GM21576 (cell line): ENCODE data around the gene NRDC.
"Not testable (repeated sequence)": the region's sequence is repeated elsewhere in the genome, so short reads cannot be mapped to it uniquely, and the experiment has no call there.

ENCODE experiments used
- ATAC-seq: cut with Tn5 transposase; IDR thresholded peaks from one replicate; pipeline ENCODE4 v1.9.1; 2021; ENCODE audit warnings: mild to moderate bottlenecking, moderate library complexity; ENCODE audit not compliant: unreplicated experiment

NRDC gene

GRCh38 chr1:51843948-51844347, 34.6 kb downstream of the NRDC start:
- ATAC-seq, result no peak

GRCh38 chr1:51842261-51842660, 36.3 kb downstream of the NRDC start:
- no peak for ATAC-seq

- ATAC-seq, result no peak
These were observed 37.6 kb downstream of the NRDC start for GRCh38 chr1:51840743-51841461.

DNA sequence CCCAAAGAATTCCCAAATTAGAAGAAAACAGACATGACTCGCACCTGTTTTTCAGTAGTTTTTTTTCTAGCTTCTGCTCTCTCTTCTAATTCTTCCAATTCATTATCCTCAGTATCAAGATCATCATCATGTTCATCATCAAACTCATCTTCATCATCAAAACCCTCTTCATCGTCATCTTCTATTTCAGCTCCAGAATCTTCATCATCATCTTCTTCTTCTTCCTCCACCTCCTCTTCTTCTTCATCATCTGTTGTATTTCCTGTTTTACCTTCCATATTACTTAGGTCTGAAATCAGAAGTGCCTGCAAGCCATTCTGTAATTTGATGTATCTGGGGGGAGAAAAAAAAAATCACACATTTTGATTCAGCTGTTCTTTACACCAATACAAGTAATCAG, 38.3 kb downstream of the NRDC start:
- ATAC-seq, result no peak

- no peak for ATAC-seq
These were observed 39.4 kb downstream of the NRDC start for GRCh38 chr1:51839094-51839493.

- ATAC-seq, result no peak
These were observed 41.3 kb downstream of the NRDC start for GRCh38 chr1:51837243-51837642.

- ATAC-seq, result no peak
These were observed 44.8 kb downstream of the NRDC start for GRCh38 chr1:51833700-51834099.

DNA sequence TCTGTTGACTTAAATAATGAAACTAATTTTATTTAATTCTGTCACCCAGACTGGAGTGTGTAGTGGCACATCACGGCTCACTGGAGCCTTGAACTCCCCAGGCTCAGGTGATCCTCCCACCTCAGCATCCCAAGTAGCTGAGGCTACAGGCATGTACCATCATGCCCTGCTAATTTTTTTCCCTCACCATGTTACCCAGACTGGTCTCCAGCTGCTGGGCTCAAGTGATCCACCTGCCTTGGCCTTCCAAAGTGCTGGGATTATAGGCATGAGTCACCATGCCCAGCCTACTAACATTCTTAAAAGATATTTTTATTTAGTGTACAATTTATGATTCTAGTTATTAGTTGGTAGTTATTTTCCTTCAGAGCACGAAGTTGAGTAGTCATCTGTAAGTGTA, 49.5 kb downstream of the NRDC start:
- ATAC-seq, result no peak

GRCh38 chr1:51819810-51820209, 58.7 kb downstream of the NRDC start:
- no peak for ATAC-seq

DNA sequence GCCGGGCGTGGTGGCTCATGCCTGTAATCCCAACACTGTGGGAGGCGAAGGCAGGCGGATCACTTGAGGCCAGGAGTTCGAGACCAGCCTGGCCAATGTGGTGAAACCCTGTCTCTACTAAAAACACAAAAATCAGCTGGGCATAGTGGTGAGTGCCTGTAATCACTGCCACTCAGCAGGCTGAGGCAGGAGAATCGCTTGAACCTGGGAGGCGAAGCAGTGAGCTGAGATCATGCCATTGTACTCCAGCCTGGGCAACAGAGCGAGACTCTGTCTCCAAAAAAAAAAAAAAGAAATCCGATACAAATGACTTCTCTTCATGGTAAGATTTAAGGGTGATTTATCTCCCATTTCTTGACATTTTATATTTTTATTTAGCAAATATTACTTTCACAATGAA, 59.5 kb downstream of the NRDC start:
- ATAC-seq, result not testable (repeated sequence)

DNA sequence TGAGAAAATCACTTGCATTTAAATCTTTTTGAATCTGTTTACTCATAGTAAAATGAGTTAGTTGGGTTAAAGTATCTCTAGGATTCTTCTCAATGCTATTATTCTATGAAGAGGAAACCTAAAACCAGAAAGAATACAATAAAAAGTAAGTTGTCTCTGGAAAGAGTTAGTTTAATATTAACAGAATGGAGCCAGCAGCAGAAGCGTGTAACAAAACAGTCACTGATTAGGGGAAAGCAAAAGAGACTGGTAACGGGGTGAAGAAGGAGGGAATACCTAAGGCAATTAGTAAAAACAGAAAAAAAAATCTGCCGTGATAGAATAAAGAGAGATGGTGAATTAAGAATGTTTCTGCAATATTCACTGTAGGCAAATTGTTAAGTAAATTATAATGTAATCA, 60.0 kb downstream of the NRDC start:
- no peak for ATAC-seq

- ATAC-seq, result no peak
These were observed 64.0 kb downstream of the NRDC start for GRCh38 chr1:51814513-51814912.

DNA sequence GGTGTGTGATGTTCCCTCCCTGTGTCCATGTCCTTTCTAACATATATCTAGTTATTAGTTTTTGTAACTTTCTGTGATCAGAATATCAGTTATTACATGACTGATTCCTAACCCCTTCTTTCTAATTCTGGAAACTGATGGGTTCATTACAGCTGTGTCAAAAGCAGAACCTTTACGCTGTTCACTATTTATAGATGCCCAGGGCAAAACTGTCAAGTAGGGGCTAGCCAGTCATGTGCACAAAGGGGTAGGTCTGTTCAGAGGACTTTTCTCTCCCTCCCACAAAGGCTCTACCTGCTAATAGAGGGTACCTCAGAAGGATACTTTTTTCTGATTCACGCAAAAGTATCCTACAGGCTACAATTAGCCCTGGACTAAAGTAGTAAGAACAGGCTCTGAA, 79.2 kb downstream of the NRDC start:
- ATAC-seq, result no peak

DNA sequence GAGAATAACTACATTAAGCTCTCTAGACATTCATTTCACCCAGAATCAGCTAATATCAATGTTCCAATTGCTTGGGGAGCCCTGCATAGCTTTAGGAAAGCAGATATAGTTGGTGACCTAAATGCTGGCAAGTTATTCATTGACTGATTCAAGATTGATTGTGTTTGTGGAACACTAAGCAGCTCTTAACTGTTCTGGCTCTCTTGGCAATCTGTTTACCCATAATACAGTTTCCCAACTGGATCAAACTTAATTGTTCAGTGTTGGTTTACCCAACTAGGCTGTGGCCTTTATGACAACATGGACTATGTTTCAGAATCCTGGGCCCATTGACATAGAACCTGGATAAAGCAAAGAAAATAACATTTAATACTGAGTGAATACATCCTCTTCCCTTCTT, 83.7 kb downstream of the NRDC start:
- ATAC-seq, result no peak

GRCh38 chr1:51794260-51794659, 84.3 kb downstream of the NRDC start:
- no peak for ATAC-seq

DNA sequence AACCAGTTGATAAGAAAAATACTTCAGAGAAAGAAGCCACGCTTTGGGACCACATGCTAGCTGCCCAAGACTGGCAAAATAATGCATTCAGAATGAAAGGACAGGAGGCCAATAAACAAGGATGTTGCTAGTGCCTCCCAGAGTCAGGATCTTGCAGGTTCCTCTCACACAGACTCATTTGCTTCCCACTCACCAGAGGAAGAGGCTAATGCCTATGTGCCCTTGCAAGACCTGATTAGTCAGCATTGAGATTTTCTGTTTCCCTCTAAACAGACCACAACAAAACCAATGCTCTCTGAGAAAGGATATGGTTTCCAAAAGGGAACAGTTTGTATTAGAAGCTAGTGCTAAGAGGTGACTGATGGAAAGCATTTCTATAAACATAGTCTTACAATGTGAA, 85.7 kb downstream of the NRDC start:
- no peak for ATAC-seq

DNA sequence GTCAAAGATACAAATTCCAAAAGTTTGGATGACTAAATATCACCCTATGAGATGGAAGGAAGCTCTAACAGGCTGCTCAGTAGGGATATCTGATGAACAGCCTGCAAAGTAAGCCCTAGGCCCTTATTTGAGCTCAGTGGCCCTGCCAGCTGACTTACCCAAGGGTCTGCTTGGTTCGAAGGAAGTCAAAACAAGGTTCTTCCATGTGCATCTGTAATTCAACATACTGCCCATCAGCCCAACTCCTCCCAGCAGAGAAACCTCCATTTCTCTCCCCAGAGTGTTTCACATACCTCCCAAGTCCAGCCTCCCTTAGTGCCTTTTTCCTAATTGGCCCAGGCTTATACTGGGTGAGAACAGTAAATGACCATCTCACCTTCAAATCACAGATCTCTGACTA, 86.6 kb downstream of the NRDC start:
- ATAC-seq, result no peak

GRCh38 chr1:51790385-51790784, 88.1 kb downstream of the NRDC start:
- no peak for ATAC-seq

DNA sequence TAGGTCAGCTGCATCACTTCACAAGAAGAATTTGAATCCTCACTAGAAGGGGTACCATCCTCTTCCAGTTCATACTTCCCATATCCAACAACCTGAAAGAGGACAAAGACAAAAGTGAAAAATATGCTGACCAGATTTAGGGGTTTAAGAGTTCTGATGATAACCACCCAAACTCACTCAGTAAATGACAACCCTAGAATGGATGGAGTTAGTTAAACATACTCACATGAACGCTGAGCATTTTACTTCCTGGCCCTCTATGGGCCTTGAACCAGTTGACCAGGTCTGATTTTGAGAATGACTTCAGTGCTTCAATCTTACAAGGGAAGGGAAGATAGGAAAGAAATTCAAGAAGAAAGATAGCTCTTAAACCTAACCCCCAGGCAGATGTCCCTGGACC, 89.2 kb downstream of the NRDC start:
- no peak for ATAC-seq

- ATAC-seq, result no peak
These were observed 89.6 kb downstream of the NRDC start for GRCh38 chr1:51788938-51789337.

- no peak for ATAC-seq
These were observed 93.5 kb downstream of the NRDC start for GRCh38 chr1:51784997-51785421.

GRCh38 chr1:51780927-51781326, 97.6 kb downstream of the NRDC start:
- no peak for ATAC-seq

GRCh38 chr1:51776408-51776807, 102.1 kb downstream of the NRDC start:
- ATAC-seq, result no peak
